Left lobe of liver (tissue), 2 donors: ENCODE measurements around the gene MARK3. TPM values are rescaled to one million over a fixed set of nuclear protein-coding genes. Genes with fewer than 3 reads are reported as not detected.
A peak's percentile ranks its signal among the peaks of the same experiment; 100 is the strongest.

Experiments
- ATAC-seq: fragments of 200-7000 bp; cut with Tn5 transposase; one replicate; pipeline ENCODE4 v1.9.1; 2020; ENCODE audit warnings: mild to moderate bottlenecking, moderate library complexity
- DNase-seq: peaks from one replicate; pipeline ENCODE4 v3.0.0-alpha.2; 2020; ENCODE audit warnings: low spot score
- total RNA-seq: library from RNA; stranded (reverse); gene quantifications from one replicate; pipeline ENCODE4 v1.2.1, GENCODE V29; 2021
- donor health status: DM: no; HTN: no; CAD: no; lungs with moderate emphysema.
- donor health status: DM: no; HTN: yes; CAD: no.

MARK3 gene
- total RNA-seq, 1 donor from 2014 or later, result 26.5 TPM

DNA sequence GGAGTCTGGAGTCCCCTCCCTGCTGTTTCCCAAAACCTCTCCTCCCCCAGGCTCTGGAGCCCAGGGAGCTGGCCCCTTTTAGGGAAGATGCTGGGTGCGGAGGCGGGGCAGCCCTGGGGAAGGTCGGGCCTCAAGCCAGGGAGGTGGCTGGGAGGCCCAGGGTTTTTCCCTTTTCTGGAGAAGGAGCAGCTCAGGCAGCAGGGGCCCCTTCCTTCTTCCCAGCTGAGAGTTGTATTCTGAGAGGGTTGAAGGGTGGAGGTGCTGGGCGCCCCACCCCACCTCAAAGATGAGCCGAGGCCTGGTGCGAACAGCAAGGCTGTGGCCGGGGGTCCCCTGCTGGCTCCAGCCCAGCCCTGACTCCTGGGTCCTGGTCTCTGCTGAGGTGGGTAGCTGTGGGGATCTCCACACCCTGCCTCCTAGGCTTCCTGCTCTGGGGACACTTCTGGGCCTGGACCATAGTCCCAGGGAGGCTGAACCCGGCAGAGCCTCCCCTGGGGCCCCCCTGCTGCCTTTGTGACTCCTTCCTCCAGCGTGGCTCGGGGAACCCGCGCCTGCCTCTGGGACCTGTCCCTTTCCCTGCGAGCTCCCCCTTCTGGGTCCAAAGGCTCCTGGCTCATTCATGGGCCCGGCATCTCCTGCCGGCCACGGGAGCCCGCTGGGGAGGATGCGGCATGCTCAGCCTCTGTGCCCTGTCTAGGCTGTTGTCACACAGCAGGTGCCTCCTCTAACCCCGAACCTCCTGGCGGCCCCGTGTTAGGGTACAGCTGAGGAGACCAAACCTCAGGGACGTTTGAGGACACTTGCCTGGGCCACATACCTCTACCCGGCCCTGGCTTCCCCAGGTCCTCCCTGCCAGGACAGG lies 148.2 kb downstream of the MARK3 start:
- DNase-seq, result no peak
- ATAC-seq, result no peak

DNA sequence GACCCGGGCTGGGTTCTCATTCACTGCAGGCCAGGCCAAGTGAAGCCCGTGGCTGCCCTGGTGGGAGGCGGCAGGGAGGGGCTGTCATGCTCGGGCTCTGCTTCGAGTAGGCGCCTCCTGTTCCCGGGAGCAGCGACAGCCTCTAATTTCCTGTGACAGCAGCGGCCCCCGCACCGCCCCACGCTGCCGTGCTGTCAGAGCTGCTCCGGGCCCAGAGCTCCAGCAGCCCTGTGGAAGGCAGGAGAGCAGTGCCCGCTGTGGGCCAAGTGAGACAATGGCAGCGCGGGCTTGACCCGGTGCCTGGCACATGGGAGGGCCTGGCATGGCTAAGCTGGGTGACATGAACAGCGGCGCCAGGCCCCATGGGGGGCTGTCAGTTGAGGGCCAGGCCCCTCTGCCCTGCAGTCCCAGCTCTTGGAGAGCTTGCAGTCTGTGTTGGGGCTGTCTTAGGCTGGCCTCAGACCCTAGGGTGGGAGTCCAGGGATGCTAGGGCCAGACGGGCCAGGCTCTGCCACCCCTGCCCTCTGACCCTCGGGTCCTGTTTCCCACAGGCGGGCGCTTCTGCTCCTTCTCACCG lies 148.9 kb downstream of the MARK3 start:
- ATAC-seq (no peak), DNase-seq (no peak)

DNA sequence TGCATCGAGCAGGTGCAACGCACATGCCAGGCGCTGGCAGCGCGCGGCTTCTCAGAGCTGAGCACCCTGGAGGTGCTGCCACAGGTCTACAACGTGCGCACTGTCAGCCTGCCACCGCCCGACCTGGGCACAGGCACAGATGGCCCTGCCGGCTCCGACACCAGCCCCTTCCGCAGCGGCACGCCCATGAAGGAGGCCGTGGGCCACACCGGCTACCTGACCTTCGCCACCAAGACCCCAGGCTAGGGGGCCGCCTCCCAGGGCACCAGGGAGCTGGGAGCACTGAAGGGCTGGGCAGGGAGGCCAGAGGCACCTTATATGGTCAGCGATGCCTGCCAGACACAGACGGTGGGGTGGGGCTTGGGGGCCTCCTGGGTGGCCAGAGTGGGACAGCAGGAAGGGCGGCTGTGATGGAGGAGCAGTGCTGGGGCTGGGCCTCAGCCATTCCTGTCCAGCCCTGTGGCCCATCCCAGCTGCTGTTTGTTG lies 149.4 kb downstream of the MARK3 start:
- DNase-seq, result no peak
- no peak for ATAC-seq

DNA sequence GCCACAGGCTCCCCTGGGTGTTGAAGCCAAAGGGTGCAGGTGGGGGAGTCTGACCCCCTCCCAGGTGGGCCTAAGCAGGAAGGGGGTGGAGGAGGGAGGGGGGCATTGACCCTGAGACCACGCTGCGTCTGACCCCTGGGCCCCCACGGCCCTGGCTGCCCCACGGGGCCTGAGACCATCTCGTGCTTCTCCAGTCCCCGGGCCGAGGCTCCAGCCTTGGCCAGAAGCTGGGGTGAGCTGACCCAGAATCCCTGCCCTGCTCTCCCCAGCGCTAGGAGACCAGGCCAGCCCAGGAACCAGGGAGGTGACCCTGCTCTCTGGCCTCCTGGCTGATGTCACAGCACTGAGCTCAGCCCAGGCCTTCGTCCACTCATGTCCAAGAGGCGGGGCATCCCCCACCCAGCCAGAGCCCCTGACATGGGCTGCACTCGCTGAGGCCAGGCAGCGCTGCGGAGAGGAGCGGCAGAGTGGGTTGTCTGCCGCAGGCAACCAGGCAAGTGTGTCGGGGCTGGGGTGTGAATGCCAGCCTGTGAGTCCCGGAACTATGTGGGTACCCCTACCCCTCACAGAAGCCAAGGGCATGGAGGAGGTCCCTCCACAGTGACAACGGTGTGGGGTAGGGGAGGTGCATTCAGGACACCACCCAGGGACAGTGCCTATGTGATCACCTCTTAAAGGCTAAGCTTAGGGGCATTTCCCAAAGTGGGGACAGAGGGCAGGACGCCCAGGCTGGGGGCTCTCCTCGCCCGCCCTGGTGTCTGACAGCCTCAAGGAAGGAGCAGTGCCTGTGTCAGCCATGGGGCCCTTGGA lies 150.1 kb downstream of the MARK3 start:
- DNase-seq (no peak), ATAC-seq (peak; percentile 6)

DNA sequence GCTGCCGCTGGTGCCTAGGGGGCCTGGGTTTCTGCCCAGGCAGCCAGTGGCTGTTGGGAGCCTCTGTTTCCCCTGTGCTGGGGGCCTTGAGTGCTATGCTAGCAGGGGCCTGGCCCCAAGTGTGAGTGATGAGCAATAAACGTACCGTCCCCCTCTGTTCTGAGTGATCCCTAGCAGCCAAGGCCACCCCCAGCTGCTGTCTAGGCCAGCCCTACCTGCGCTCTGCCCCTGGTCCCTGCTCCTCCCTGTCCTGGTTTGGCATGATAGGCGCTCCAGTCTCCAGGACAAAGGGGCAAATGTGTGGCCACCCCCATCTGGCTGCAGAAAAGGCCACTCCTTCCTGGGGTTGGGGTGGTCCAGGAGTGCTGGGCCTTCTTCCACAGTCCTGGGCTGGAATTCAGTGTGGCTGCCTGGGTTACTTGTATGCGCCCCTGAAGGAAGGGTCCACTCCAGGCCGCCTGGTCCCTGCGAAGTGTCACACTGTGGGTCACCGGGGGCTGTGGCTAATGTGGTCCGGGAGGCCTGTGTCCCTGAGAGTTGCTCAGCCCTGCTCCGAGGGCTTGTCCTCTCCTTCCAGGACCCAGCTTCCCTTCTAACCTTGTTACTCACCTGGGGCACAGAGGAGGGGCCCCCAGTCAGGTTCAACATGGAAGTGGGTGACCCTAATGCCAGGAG lies 150.8 kb downstream of the MARK3 start:
- DNase-seq (no peak), ATAC-seq (no peak)

DNA sequence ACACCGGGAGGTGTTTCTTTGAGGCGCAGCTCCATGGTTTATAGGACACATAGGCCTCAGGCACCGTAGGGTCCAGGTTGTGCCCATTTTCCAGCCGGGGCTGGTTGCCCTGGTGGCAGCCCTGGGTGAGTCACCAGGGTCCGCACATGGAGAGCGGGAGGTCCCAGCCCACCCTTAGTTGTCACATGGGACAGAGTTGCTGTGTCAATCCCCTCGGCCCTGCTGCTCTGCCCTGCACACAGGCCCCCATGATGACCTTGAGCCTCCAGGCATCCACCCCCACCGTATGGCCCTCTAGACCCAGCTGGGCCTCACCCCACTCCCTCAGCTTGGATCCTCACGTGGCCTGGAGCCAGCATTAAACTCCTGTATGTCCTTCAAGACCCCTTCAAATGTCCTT lies 151.5 kb downstream of the MARK3 start:
- ATAC-seq (no peak), DNase-seq (no peak)

DNA sequence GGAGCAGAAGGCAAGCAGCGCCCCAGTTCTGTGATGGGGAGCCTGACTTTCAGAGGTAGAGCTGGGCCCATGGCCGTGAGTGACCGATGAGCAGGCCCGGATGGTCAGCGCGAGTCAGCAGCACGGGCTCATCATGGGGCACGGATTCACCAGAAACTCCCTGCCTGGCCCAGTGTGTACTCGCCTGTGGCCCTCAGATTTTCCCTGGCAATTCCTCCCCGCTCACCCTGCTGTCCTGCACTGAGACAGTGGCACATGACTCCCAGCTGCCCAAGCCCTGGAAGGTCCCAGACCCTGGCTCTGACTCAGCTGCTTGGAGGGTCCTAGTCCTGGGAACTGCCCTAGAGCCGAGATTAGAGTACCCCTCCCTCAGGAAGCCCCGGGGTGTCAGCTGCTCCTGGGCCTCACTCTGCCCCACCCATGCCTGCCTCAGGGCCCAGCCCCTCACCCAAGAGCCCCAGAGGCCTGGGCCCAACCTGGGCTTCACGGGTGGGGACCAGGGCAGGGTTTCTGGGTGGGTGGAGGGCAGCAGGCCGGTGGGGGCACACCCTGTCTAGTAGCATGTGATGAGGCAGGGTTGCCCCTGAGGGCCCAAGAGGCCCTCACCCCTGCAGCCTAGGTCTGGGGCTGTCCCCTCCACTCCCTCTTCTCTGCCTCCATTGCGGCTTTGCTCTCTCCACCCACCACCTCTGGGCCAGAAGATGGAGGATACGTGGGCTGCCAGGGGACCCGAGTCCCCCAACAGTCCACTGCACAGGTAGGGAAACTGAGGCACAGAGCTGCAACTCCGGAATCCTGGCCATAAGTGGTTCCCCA lies 152.2 kb downstream of the MARK3 start:
- no peak for ATAC-seq
- DNase-seq, result no peak

DNA sequence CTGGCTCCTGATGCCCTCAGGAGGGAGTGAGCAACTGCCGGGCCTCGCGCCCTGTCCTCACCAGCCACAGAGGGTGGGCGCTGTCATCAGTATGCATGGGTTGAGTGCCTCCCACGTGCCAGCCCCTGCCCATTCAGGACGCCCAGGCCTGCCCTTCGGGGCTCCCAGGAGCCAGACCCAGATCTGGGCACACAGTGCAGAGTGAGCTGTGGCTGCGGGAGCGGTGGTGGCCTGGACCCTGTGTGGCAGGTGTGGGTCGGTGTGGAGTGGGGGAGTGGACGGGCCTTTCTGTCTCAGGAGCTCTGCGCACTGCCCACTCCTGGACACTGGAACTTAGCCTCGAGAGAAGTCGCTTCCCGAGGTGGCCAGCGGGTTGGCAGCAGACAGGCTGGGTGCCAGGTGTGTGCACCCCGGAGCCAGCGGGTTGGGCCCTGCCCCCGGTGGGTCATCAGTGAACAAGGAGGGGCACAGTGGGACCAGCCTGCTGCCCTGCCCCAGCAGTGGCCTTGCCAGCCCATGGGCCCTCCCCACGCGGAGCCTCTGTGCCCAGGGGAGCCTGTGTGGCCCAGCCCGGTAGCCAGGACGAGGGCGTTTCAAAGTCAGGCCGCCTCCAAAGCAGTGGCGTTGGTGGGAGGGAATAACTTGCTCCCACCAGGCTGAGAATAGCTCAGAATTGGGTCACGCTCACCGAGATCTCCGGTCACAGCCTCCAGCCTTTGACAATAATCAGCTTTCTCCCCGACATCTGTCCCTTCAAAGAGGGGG lies 153.3 kb downstream of the MARK3 start:
- DNase-seq, result no peak

DNA sequence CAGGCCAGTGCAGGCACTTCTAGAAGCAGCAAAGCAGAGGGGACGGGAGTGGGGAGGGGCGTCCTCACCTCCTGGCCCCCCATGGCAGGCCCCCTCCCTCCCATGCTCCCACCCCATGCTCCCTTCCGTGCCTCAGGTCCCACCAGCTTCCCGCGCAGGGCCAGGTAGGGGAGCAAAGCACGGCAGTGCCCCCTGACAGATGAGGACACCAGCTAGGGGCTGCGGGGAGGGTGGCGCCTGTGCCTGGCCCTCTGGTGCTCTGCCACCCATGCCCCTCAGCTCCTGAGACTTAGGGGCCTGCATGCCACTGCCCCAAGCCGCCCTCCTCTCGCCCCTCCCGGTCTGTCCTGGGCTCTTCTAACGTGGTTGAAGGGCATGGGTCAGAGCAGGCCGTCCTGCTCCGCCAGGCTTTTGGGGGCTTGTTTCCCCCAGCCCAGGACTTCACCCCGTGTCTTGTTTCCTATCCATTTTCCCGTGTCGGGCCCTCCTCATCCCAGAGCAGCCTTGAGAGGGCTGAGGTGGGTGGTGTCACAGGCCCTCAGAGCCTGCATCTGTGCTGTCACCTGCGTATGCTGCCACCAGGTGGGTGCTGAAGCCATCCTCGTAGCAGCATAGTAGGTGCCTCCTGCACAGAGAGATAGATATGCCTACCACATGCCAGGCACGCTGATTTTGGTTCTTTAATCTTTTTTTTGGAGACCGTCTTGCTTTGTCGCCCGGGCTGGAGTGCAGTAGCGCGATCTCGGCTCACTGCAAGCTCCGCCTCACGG lies 154.0 kb downstream of the MARK3 start:
- no peak for ATAC-seq
- DNase-seq, result no peak

More for the DNA sequence above, 153.3 kb downstream of the MARK3 start:
- ATAC-seq, result peak; percentile 17

DNA sequence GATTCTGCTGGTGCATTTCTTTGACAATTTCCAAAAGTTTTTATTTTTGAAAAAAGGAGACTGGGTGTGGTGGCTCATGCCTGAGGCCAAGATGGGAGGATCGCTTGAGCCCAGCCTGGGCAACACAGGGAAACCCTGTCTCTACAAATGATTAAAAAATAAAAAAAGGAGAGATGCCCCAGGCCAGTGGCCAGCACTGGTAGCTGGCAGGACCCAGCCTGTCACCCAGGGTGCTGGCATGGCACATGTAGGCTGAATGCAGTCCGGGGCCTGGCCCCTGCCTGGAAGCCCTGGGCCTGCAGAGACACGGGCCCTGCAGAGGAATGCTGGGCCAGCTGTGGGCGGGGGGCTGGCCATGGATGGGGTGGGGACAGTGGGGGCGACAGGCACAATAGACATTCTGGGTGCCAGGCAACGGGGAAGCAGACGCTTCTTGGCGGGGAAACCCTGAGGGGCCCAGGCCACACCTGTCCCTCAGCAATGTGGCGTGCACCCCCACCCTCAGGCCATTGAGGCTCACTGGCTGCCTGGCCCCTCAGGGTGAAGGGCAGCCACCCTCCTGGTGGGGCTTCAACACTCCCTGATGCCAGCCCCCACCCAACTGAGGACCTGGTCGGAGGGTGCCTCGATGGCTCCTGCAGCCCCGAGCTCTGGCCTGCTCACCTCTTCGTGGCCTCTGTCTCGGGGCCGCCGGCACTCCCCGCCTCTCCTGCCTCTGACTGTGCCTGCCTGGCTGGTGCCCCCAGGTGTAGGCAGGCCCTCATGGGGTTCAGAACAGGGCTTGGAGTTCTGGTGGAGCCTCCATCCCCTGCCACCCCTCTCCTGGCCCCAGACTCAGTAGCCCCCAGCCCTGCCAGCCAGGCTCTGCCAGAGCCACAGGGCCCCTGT lies 155.8 kb downstream of the MARK3 start:
- ATAC-seq (no peak), DNase-seq (no peak)

DNA sequence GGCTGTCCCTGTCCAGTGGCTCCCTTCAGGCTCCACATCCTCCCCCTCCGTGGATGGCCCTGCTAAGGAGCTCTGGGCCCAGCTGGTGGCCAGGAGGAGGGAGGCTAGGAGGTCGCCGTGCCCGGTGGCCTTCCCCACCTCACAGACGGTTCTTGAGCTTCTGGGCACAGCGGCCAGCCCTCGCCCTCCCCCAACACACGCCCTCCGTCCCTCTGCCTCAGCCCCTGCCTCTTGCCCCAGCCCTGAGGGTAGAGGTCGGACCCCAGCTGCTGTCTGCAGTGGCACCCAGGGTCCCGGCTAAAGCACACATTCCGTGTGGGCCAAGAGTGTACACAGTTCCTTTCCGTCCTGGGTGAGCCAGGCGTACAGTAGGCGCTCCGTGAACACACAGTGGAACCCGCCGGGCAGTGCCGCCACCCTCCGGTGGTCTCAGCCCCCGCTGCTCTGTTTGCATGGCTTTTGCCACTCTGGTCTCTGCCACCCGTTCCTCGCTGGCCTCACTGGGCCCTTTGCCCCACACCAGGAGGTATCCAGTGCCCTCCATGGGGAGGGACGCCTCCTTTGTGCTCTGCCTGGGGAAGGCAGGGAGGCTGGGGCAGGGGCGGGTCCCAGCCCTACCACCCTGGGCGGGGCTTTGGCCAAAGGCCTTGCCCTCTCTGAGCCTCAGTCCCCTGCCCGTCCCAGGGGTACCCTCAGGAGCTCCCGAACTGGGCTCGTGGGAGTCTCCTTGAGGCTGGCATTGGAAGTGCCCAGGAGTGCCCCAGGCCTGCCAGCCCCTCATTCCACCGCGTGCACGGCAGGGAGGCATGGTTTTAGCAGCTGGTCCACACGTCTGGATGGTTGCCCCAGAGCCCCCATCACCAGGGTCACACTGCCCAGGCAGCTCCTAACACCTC lies 156.7 kb downstream of the MARK3 start:
- no peak for ATAC-seq
- no peak for DNase-seq

DNA sequence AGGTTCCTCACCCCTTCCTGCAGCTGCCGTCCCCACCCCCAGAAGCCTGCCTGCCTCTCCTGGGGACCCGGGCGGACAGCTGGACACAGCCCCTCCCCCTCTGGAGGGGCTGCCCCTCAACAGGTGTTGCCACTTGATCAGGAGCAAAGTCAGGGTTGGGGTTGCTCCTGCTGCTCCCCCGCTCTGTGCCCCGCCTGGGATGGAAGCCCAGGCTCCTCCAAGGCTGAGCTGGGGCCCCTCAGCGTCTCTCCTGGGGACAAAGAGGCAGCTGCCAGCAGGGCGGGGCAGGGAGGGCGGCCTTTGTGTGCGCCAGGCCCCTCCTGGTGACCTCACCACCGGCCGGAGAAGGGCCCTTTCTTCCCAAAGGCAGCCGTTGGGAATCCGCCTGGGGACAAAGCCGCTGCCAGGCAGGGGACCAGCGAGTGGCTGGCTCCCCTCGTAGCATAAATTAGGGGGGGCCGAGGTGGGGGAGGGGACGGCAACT lies 157.4 kb downstream of the MARK3 start:
- no peak for ATAC-seq

DNA sequence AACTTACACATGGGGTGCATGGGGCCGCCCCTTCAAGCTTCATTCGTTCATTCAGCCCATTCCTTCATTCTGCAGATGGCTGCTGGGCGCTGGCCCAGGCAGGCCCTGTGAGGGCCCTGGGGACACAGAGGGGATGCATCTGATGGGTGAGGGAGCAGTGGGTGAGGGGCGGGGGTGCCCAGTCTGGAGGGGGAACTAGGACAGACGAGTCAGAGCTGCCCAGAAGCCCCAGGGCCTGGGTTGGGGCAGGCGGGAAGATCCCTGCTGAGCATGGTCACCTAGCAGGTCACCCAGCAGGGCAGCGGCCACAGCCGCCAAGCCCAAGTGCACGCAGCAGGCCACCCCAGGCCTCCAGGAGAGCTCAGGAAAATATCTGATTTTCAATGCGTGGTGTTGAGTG lies 157.9 kb downstream of the MARK3 start:
- no peak for DNase-seq
- no peak for ATAC-seq

More for the DNA sequence above, 157.4 kb downstream of the MARK3 start:
- DNase-seq, result no peak

DNA sequence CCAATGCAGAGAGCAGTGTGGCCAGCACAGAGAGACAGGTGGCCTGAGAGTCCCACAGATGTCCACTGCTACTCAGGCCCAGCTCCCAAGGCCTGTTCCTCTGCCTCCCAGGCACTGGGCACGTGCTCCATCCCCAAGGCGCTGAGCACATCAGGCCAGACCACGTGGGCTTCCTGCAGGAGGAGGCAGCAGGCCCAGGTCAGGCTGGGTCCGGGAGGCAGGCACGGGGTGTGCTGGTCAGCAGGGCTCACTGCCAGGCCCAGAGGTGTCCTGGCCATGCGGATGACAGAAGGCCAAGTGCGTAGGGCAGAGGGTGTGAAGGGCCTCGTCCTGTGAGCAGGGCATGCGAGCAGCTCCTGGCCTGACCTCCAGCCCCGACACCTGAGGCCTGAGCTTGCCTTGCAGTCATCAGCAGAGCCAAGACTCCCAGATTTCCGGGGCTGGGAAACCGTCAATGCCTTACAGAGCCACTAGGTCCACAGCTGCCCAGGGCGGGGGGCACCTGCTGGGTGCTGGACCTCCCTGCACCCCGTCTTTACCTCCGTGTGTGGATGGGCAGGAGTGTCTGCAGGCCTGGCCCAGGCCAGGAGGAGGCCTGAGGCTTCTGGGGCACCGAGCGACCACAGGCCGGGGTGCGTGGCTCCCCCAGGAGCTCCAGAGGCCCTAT lies 158.6 kb downstream of the MARK3 start:
- DNase-seq, result peak; percentile 65
- peak; percentile 52 for ATAC-seq

DNA sequence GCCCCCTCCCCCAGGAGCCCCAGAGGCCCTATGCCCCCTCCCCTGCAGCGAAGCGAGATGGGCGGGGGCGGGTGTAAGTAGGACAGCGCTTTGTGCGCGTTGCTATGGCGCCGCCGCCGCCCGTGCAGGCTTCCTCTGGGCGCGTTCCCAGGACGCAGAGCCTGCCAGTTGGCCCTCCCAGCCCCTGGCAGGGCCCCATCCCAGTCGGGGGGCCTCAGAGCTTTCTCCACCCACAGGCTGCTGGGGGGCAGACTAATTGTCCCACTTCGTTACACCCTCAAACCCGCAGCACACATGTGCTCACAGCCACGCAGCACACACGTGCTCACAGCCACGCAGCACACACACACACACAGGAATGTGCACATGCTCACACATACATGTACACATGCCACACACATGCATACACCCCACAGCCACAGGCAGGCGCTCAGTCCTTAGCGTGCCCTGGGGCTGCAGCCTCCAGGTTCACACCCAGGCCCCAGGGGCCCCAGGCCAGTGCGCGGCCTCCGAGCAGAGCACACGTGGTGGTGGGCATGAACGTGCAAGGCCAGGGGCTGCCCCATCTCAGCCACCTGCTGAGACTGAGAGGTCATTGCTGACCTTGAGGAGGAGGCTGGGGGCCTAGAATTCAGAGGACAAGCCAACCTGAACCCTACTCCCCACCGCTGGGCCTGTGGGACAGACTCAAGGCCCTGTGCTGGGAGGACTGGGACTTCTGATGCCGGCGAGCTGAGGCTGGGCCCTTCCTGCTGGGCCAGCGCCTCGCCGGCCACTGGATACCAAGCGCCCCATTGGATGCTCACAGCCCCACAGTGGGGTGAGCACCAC lies 159.4 kb downstream of the MARK3 start:
- DNase-seq, result no peak
- ATAC-seq, result no peak
